Duodenal mucosa (tissue), 2 donors: ENCODE measurements around the gene CCDC28B.

Experiments used
- H3K27ac ChIP-seq: one replicate; pipeline ENCODE4 v1.7.0; 2013; ENCODE audit warnings: low read depth, low read length
- H3K27me3 ChIP-seq, 2 donors: one replicate each; pipeline ENCODE4 v1.7.0; 2013; ENCODE audit warnings: low read length in 2 of 2, control low read depth in 1 of 2; ENCODE audit not compliant: insufficient read depth in 2 of 2, control insufficient read depth in 1 of 2
- H3K36me3 ChIP-seq, 2 donors: one replicate each; pipeline ENCODE4 v1.7.0; 2013; ENCODE audit warnings: low read length in 2 of 2, control low read depth in 1 of 2; ENCODE audit not compliant: insufficient read depth in 2 of 2, control insufficient read depth in 1 of 2
- H3K4me1 ChIP-seq, 2 donors: one replicate each; pipeline ENCODE4 v1.7.0; 2013; ENCODE audit warnings: low read length in 2 of 2, control low read depth in 1 of 2; ENCODE audit not compliant: insufficient read depth in 2 of 2, control insufficient read depth in 1 of 2
- H3K4me3 ChIP-seq, 2 donors: one replicate each; pipeline ENCODE4 v1.7.0; 2013; ENCODE audit warnings: low read length in 2 of 2, low read depth in 1 of 2
- H3K9ac ChIP-seq, 2 donors: one replicate each; pipeline ENCODE4 v1.7.0; 2013; ENCODE audit warnings: low read length in 2 of 2, low read depth in 1 of 2
- H3K9me3 ChIP-seq, 2 donors: one replicate each; pipeline ENCODE4 v1.7.0; 2013; ENCODE audit warnings: low read length in 2 of 2, control low read depth in 1 of 2; ENCODE audit not compliant: control insufficient read depth in 1 of 2

Gene CCDC28B

DNA sequence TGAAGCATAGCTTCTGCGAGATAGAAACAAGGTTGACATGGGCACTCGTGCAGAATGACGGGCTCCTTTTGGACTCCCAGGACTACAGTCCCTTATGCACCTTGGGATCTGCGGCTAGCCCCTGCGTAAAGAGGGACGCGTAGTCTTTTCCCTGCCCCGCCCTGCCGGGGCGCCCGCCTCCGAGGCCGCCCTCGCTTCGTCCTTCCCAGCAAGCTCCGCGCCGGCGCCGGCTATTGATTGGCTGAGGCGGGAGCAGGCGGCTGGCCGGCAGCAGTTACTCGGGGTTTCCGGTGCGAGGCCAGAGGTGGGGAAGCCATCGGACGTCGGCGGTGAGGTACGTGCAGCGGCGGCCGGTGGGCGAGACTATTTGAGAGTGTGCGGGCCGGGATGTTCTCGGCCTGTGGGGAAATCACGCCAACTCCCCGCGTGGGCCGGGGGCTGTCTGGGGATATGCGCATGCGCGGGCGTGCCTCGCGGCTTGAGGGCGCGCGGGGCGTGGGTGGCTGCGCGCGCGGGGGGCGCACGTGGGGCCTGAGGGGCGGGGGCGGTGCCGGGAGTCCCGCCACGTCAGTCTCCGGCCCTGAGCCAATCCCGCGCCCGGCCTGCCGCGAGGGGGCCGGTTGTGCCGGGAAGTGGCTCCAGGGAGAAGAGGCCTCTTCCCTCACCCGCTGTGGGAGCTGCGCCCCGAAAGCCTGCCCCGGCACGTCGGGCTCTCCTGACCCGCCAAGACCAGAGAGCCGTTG lies 20.8 kb upstream of the CCDC28B start, which contains the start of gene TXLNA:
TSS of gene TXLNA (plus strand) at position 233 of the 743 bp plus-strand sequence. CDS start 671 bp downstream, outside the sequence.
- Histone ChIP-seq H3K4me1 (peaks cover 24 to 26% of the 10 kb centered on the region in 2 donors), H3K9ac (peak within 1 kb of the TSS; percentile 83 to 89), H3K4me3 (peak within 1 kb of the TSS; percentile 73 to 78), H3K9me3 (no peaks in the 10 kb centered on the region), H3K36me3 (peaks cover 7 to 15% of the 10 kb centered on the region in 2 donors), H3K27ac (peak within 1 kb of the TSS; percentile 92), H3K27me3 (no peaks in the 10 kb centered on the region)

DNA sequence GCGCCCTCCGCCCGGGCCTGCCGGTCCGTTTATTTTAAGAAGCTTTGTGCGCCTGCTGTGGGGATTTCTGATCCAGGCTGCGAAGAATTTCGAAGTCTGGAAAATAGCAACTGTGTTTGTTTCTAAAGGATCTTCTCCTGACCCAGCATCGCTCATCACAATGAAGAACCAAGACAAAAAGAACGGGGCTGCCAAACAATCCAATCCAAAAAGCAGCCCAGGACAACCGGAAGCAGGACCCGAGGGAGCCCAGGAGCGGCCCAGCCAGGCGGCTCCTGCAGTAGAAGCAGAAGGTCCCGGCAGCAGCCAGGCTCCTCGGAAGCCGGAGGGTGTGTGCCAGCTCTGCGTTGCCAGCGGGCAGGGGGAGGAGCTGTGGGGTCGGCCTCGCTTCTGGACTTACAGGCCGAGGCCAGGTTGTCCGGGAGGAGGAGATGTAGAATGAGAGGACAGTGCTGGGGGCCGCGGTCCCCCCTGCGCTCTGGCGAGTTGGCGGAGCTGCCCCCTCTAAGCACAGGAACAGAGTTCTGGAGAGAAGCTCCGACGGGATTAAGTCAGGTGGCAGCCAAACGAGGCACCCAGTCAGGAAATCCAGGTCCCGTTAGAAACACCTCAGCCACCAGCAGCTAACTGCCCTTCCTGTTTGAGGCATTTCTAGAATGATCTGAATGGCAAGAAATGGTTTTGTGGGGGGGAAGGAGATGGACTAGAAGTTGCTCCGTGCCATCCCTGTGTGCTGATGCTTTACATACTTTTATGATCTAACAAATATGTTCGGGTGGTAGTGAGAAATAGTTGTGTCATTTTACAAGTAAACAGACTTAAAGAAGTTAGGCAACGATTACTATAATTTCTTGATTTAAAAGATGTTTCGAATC lies 20.0 kb upstream of the CCDC28B start:
- H3K4me1 ChIP-seq: peaks cover 24 to 26% of the 10 kb centered on the region in 2 donors
- no peaks in the 10 kb centered on the region for H3K27me3 ChIP-seq
- H3K36me3 ChIP-seq: peaks cover 12 to 21% of the 10 kb centered on the region in 2 donors
- no peaks in the 10 kb centered on the region for H3K9me3 ChIP-seq
- H3K9ac ChIP-seq: peak overlapping the region; percentile 79 to 83
- H3K27ac ChIP-seq: peak overlapping the region; percentile 92
- H3K4me3 ChIP-seq: peak overlapping the region; percentile 73 to 78

DNA sequence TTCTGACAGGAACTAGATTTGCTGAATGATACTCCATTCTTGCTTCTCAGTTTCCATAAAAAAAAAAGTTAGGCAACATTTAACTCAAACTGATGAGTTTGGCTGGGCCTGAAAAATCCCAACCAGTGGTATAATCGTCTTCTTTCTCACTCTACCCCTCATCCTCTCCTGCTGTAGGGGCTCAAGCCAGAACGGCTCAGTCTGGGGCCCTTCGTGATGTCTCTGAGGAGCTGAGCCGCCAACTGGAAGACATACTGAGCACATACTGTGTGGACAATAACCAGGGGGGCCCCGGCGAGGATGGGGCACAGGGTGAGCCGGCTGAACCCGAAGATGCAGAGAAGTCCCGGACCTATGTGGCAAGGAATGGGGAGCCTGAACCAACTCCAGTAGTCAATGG lies 19.3 kb upstream of the CCDC28B start:
- H3K4me3 ChIP-seq: peak overlapping the region; percentile 73 to 78
- no peak overlapping the region for H3K27ac ChIP-seq
- H3K4me1 ChIP-seq: peaks cover 24 to 26% of the 10 kb centered on the region in 2 donors
- H3K9me3 ChIP-seq: no peaks in the 10 kb centered on the region
- peak overlapping the region; percentile 79 to 83 for H3K9ac ChIP-seq
- peaks cover 14 to 23% of the 10 kb centered on the region in 2 donors for H3K36me3 ChIP-seq
- H3K27me3 ChIP-seq: no peaks in the 10 kb centered on the region

DNA sequence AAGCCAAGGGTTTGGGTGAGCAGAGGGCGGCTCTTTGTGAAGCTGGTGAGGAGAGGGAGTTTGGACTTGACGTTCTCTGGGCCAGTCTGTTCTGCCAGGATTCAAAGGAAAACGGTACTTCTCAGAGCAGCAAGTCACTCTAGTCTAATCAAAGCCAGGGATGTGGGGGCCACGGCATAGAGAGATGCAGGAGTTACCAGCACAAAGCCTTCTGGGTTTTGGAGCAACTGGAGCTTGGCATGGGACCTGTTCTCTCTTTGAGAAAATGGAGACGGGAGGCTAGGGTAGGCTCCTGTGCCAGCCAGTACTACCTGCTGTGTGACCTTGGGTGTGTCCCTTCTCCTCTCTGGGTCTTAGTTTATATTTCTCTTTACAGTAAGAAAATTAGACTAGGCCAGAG lies 18.8 kb upstream of the CCDC28B start:
- peaks cover 18 to 28% of the 10 kb centered on the region in 2 donors for H3K36me3 ChIP-seq
- peak overlapping the region; percentile 79 to 83 for H3K9ac ChIP-seq
- H3K27me3 ChIP-seq: no peaks in the 10 kb centered on the region
- H3K27ac ChIP-seq: no peak overlapping the region
- H3K4me1 ChIP-seq: peaks cover 24 to 26% of the 10 kb centered on the region in 2 donors
- no peaks in the 10 kb centered on the region for H3K9me3 ChIP-seq
- peak overlapping the region in 1 of 2 donors; percentile 73 for H3K4me3 ChIP-seq

DNA sequence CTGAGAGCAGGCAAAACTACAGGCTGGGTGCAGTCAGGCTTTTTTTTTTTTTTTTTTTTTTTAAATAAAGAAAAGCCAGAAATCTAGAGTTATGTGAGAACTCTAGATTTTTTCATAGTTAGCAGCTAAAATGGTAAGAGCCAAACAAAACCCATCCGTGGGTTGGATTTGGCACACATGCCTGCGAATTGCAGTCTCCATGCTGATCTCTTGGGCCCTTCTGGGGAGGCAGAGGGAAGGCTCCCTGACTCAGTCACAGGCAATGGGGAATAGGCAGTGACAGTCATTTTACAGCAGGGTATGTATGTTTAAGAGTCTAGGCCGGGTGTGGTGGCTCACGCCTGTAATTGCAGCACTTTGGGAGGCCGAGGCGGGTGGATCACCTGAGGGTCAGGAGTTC lies 18.3 kb upstream of the CCDC28B start:
- no peaks in the 10 kb centered on the region for H3K27me3 ChIP-seq
- no peak overlapping the region for H3K27ac ChIP-seq
- H3K9me3 ChIP-seq: no peaks in the 10 kb centered on the region
- H3K9ac ChIP-seq: no peak overlapping the region
- no peak overlapping the region for H3K4me3 ChIP-seq
- peaks cover 18 to 32% of the 10 kb centered on the region in 2 donors for H3K36me3 ChIP-seq
- peaks cover 24 to 26% of the 10 kb centered on the region in 2 donors for H3K4me1 ChIP-seq

DNA sequence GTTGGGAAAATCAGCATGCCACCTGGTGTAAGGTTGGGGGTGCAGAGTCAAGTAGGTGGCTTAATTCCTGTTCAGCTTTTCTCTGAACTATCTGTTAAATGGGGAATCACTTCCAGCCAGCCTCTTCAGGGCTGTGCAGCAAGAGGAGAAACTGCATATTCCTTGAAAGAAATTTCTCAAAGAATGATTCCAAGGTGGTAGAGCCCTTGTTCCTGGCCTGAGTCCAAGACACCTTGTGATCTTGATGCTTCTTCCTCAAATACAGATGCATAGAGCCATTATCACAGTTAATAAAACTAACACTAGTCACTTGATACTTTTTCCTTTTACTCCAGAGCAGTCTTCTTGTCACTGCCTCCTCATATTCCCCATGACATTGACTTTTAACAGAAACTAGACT lies 15.7 kb upstream of the CCDC28B start:
- Histone ChIP-seq H3K9ac (no peak overlapping the region), H3K4me3 (no peak overlapping the region), H3K27ac (no peak overlapping the region), H3K4me1 (peaks cover 17 to 20% of the 10 kb centered on the region in 2 donors), H3K36me3 (peaks cover 41 to 58% of the 10 kb centered on the region in 2 donors), H3K27me3 (no peaks in the 10 kb centered on the region), H3K9me3 (no peaks in the 10 kb centered on the region)

DNA sequence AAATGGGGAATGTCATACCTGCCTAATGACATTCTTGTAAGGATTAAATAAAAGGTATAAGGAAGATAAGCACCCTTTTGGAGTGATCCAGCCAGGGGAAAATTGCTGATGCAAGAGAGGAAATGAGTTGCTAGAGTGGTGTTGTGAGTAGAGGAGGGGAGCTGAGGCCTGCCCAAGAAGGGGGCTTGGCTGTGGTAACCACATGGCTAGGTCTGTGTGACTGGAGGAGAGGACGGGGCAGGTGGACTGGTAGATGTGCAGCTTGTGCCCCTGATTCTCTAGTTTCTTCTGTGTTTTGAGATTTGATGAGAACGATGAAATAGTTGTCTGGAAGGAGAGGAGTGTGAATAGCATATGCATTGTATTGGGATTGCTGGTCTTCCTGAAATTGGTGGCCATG lies 14.3 kb upstream of the CCDC28B start:
- Histone ChIP-seq H3K27me3 (no peaks in the 10 kb centered on the region), H3K4me3 (no peak overlapping the region), H3K9ac (peak overlapping the region in 1 of 2 donors; percentile 19), H3K36me3 (peaks cover 52 to 72% of the 10 kb centered on the region in 2 donors), H3K9me3 (no peaks in the 10 kb centered on the region), H3K4me1 (peaks cover 11% of the 10 kb centered on the region in 2 donors), H3K27ac (no peak overlapping the region)

DNA sequence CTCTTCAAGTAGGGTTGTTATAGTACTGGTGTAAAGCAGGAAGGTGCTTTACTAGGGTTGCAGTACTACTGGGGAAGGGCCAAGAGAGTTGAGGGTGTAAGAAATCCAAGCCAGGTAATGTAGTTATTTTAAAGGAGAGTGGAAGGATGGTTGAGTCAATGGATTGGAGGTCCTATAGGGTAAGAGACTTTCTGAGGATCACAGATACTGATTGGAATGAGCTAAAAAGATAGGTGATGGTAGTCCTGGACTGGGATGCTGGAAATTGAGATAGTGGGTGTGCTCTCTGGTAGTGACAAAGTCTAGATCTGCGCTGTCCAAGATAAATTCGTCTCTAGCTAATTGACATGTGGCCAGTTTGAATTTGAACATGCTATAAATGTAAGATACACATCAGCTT lies 13.9 kb upstream of the CCDC28B start:
- peaks cover 56 to 76% of the 10 kb centered on the region in 2 donors for H3K36me3 ChIP-seq
- H3K4me3 ChIP-seq: no peak overlapping the region
- H3K9me3 ChIP-seq: no peaks in the 10 kb centered on the region
- no peak overlapping the region for H3K27ac ChIP-seq
- H3K4me1 ChIP-seq: peaks cover 7% of the 10 kb centered on the region in 2 donors
- H3K27me3 ChIP-seq: no peaks in the 10 kb centered on the region
- H3K9ac ChIP-seq: peak overlapping the region in 1 of 2 donors; percentile 19

DNA sequence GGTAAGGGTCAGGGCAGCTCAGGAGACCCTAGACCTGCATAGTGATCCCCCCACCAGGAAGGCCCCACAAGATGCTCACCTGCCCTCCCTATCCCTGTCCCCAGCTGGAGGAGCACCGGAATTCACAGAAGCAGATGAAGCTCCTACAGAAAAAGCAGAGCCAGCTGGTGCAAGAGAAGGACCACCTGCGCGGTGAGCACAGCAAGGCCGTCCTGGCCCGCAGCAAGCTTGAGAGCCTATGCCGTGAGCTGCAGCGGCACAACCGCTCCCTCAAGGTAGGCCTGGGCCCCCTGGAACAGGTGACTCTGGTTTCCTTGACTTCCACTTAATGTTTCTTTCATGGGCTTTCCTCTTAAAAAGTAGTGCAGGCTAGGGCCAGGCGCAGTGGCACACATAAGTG lies 12.5 kb upstream of the CCDC28B start:
- Histone ChIP-seq H3K9me3 (no peaks in the 10 kb centered on the region), H3K4me3 (no peak overlapping the region), H3K27me3 (no peaks in the 10 kb centered on the region), H3K27ac (no peak overlapping the region), H3K36me3 (peaks cover 68 to 84% of the 10 kb centered on the region in 2 donors), H3K4me1 (no peaks in the 10 kb centered on the region), H3K9ac (no peak overlapping the region)
